Liver (tissue), 3 donors: Measurements from ENCODE around the gene UNC5A.

Experiments
- GABPA ChIP-seq, 2 donors: IDR thresholded peaks in 1 of 2; conservative IDR thresholded peaks in 1 of 2; 2 replicates each; pipeline ENCODE4 v1.6.1; 2016; ENCODE audit warnings: antibody characterized with exemption in 2 of 2, mild to moderate bottlenecking in 1 of 2, moderate library complexity in 1 of 2
- HNF4A ChIP-seq, 2 donors: conservative IDR thresholded peaks; 2 replicates each; pipeline ENCODE4 v1.6.1; 2016; ENCODE audit warnings: antibody characterized with exemption in 2 of 2, mild to moderate bottlenecking in 2 of 2
- JUND ChIP-seq, 2 donors: IDR thresholded peaks; 2 replicates each; pipeline ENCODE4 v1.6.1; 2016; ENCODE audit warnings: antibody characterized with exemption in 2 of 2
- MAX ChIP-seq: IDR thresholded peaks from 2 replicates; pipeline ENCODE4 v1.6.1; 2016; ENCODE audit warnings: antibody characterized with exemption
- RAD21 ChIP-seq, 2 donors: IDR thresholded peaks; 2 replicates each; pipeline ENCODE4 v1.6.1; 2016; ENCODE audit warnings: antibody characterized with exemption in 2 of 2, mild to moderate bottlenecking in 2 of 2
- SP1 ChIP-seq: IDR thresholded peaks from 2 replicates; pipeline ENCODE4 v1.6.1; 2018; ENCODE audit warnings: antibody characterized with exemption, mild to moderate bottlenecking
- TAF1 ChIP-seq: conservative IDR thresholded peaks from 2 replicates; pipeline ENCODE4 v1.6.1; 2016; ENCODE audit warnings: antibody characterized with exemption, mild to moderate bottlenecking
- TF ChIP-seq, protein P1 (sequence below): fragments of 150-350 bp; IDR thresholded peaks from 2 replicates; pipeline ENCODE4 v1.5.1; 2017; ENCODE audit warnings: improper control_type of control experiment, low read depth, low read length; ENCODE audit not compliant: missing input control
- TF ChIP-seq, protein P2 (sequence below): IDR thresholded peaks from 2 replicates; pipeline ENCODE4 v1.6.1; 2016; ENCODE audit warnings: antibody characterized with exemption, mild to moderate bottlenecking
- TF ChIP-seq, protein P3 (sequence below): IDR thresholded peaks from 2 replicates; pipeline ENCODE4 v1.6.1; 2016; ENCODE audit warnings: antibody characterized with exemption
- donor health status: healthy.
- donor health status: healthy.

GRCh38 chr5:176902102-176902814 is 91.9 kb downstream of the UNC5A start:
- TF ChIP-seq, protein P1, sequence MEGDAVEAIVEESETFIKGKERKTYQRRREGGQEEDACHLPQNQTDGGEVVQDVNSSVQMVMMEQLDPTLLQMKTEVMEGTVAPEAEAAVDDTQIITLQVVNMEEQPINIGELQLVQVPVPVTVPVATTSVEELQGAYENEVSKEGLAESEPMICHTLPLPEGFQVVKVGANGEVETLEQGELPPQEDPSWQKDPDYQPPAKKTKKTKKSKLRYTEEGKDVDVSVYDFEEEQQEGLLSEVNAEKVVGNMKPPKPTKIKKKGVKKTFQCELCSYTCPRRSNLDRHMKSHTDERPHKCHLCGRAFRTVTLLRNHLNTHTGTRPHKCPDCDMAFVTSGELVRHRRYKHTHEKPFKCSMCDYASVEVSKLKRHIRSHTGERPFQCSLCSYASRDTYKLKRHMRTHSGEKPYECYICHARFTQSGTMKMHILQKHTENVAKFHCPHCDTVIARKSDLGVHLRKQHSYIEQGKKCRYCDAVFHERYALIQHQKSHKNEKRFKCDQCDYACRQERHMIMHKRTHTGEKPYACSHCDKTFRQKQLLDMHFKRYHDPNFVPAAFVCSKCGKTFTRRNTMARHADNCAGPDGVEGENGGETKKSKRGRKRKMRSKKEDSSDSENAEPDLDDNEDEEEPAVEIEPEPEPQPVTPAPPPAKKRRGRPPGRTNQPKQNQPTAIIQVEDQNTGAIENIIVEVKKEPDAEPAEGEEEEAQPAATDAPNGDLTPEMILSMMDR: no peak
- TF ChIP-seq TAF1 (no peak), RAD21 (IDR thresholded peaks at IDR 0.05) (no peak), HNF4A (conservative IDR thresholded peaks at IDR 0.05) (no peak), MAX (no peak), JUND (IDR thresholded peaks at IDR 0.05) (no peak), GABPA (IDR thresholded peaks at IDR 0.05 in 1 of 2, conservative IDR thresholded peaks at IDR 0.05 in 1 of 2) (no peak), SP1 (no peak)
- TF ChIP-seq, protein P2, sequence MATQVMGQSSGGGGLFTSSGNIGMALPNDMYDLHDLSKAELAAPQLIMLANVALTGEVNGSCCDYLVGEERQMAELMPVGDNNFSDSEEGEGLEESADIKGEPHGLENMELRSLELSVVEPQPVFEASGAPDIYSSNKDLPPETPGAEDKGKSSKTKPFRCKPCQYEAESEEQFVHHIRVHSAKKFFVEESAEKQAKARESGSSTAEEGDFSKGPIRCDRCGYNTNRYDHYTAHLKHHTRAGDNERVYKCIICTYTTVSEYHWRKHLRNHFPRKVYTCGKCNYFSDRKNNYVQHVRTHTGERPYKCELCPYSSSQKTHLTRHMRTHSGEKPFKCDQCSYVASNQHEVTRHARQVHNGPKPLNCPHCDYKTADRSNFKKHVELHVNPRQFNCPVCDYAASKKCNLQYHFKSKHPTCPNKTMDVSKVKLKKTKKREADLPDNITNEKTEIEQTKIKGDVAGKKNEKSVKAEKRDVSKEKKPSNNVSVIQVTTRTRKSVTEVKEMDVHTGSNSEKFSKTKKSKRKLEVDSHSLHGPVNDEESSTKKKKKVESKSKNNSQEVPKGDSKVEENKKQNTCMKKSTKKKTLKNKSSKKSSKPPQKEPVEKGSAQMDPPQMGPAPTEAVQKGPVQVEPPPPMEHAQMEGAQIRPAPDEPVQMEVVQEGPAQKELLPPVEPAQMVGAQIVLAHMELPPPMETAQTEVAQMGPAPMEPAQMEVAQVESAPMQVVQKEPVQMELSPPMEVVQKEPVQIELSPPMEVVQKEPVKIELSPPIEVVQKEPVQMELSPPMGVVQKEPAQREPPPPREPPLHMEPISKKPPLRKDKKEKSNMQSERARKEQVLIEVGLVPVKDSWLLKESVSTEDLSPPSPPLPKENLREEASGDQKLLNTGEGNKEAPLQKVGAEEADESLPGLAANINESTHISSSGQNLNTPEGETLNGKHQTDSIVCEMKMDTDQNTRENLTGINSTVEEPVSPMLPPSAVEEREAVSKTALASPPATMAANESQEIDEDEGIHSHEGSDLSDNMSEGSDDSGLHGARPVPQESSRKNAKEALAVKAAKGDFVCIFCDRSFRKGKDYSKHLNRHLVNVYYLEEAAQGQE: no peak
- TF ChIP-seq, protein P3, sequence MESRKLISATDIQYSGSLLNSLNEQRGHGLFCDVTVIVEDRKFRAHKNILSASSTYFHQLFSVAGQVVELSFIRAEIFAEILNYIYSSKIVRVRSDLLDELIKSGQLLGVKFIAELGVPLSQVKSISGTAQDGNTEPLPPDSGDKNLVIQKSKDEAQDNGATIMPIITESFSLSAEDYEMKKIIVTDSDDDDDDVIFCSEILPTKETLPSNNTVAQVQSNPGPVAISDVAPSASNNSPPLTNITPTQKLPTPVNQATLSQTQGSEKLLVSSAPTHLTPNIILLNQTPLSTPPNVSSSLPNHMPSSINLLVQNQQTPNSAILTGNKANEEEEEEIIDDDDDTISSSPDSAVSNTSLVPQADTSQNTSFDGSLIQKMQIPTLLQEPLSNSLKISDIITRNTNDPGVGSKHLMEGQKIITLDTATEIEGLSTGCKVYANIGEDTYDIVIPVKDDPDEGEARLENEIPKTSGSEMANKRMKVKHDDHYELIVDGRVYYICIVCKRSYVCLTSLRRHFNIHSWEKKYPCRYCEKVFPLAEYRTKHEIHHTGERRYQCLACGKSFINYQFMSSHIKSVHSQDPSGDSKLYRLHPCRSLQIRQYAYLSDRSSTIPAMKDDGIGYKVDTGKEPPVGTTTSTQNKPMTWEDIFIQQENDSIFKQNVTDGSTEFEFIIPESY: no peak
